Retinal pigment epithelial cell (primary cell): ENCODE data around the gene GUCA2B.

Experiments used
- DNase-seq: peaks from one replicate; pipeline ENCODE4 v3.0.0-alpha.2; 2010; ENCODE audit warnings: low read depth
- H3K4me3 ChIP-seq: 2 replicates; pipeline ENCODE4 v1.5.1; 2011; ENCODE audit warnings: mild to moderate bottlenecking, low read length, control low read depth, moderate library complexity
- CTCF ChIP-seq: conservative IDR thresholded peaks from 2 replicates; pipeline ENCODE4 v1.5.1; 2011; ENCODE audit warnings: low read depth, low read length, control low read depth, inconsistent platforms

GUCA2B gene

GRCh38 chr1:42186152-42186551, 32.9 kb downstream of the GUCA2B start:
- DNase-seq, result no peak
- no peak for TF ChIP-seq CTCF
- no peak overlapping the region for H3K4me3 ChIP-seq

GRCh38 chr1:42189931-42190853, 37.0 kb downstream of the GUCA2B start:
- H3K4me3 ChIP-seq, result no peak overlapping the region
- no peak for TF ChIP-seq CTCF
- no peak for DNase-seq

- TF ChIP-seq CTCF, result no peak
- DNase-seq, result no peak
- no peak overlapping the region for H3K4me3 ChIP-seq
These were observed 38.1 kb downstream of the GUCA2B start for GRCh38 chr1:42191319-42191718.

- DNase-seq, result no peak
- TF ChIP-seq CTCF, result no peak
These were observed 38.9 kb downstream of the GUCA2B start for GRCh38 chr1:42192106-42192505.

GRCh38 chr1:42195841-42196240, 42.6 kb downstream of the GUCA2B start:
- H3K4me3 ChIP-seq, result no peak overlapping the region
- no peak for DNase-seq
- no peak for TF ChIP-seq CTCF

More at GRCh38 chr1:42192106-42192505, 38.9 kb downstream of the GUCA2B start:
- no peak overlapping the region for H3K4me3 ChIP-seq

- no peak for DNase-seq
- no peak overlapping the region for H3K4me3 ChIP-seq
- no peak for TF ChIP-seq CTCF
These were observed 45.0 kb downstream of the GUCA2B start for GRCh38 chr1:42198251-42198650.

GRCh38 chr1:42201986-42202385, 48.8 kb downstream of the GUCA2B start:
- DNase-seq, result no peak
- H3K4me3 ChIP-seq, result no peak overlapping the region
- TF ChIP-seq CTCF, result no peak
